WI38 (cell line): Measurements from ENCODE around the gene PRKACA.

Experiments
- H3K4me3 ChIP-seq: 2 replicates; pipeline ENCODE4 v1.5.1; 2011; ENCODE audit warnings: low read depth, mild to moderate bottlenecking, control low read depth, low read length
- CTCF ChIP-seq: IDR thresholded peaks from 2 replicates; pipeline ENCODE4 v1.5.1; 2012; ENCODE audit warnings: low read depth, mild to moderate bottlenecking, control low read depth, low read length

The PRKACA gene

GRCh38 chr19:14155371-14155770, 37.8 kb upstream of the PRKACA start:
- no peak for TF ChIP-seq CTCF
- H3K4me3 ChIP-seq, result no peak overlapping the region

- no peak for TF ChIP-seq CTCF
- no peak overlapping the region for H3K4me3 ChIP-seq
Measured at GRCh38 chr19:14152713-14153112, 35.2 kb upstream of the PRKACA start.

GRCh38 chr19:14150770-14151661, 33.5 kb upstream of the PRKACA start:
- TF ChIP-seq CTCF, result no peak
- H3K4me3 ChIP-seq, result no peak overlapping the region

- no peak for TF ChIP-seq CTCF
- H3K4me3 ChIP-seq, result no peak overlapping the region
Measured at GRCh38 chr19:14150041-14150769, 32.6 kb upstream of the PRKACA start.

GRCh38 chr19:14149509-14149994, 32.0 kb upstream of the PRKACA start:
- TF ChIP-seq CTCF, result no peak
- no peak overlapping the region for H3K4me3 ChIP-seq

GRCh38 chr19:14148751-14149410, 31.3 kb upstream of the PRKACA start:
- TF ChIP-seq CTCF, result no peak

More at GRCh38 chr19:14148751-14149410, 31.3 kb upstream of the PRKACA start:
- no peak overlapping the region for H3K4me3 ChIP-seq
